Embryonic facial prominence (tissue), 1 donor: ENCODE results near the gene NT5C.
"Not testable (repeated sequence)": the region's sequence is repeated elsewhere in the genome, so short reads cannot be mapped to it uniquely, and the experiment has no call there.

Experiments
- DNase-seq: peaks from one replicate; pipeline ENCODE4 v3.0.0-alpha.2; 2016; ENCODE audit errors: extremely low spot score

Gene NT5C

GRCh38 chr17:75131278-75132017, at the start of gene NT5C:
NT5C (minus strand) TSS chr17:75131742; CDS start chr17:75131707, 35 bp downstream.
- peak; percentile 40 for DNase-seq

DNA sequence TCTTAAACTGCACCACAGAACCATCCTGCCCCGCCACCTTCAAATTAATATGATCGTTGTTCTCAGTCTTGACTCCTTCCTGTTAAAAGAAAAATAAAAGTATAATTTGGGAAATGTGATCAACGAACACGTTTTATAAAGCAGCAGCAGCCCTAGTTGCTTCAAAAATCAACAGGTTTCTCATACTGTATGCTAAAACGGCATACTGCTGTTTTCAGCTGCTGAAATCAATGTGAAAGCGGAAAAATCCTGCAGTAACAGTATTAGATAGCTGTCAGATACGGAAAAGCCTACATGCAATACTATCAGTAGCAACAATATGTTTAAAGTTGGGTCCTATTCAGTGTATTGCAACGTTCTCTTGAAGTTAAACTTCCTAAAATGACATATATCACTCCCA, 49.6 kb upstream of the NT5C start:
- DNase-seq: no peak

GRCh38 chr17:75178453-75178852, 46.9 kb upstream of the NT5C start:
- no peak for DNase-seq

DNA sequence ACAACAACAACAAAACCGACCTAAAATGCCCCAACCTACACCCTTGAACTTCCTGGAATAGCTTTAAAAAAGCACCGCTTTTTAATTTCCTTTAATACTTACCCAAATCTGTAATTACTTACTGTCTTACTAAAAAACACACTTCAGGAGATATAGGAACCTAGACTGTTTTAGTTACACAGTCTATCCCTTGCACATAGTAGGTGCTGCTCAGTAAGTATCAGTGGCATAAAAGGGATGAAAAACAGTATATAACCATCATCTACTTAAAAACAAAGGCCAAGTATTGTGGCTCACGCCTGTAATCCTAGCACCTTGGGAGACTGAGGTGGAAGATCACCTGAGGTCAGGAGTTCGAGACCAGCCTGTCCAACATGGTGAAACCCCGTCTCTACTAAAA, 45.1 kb upstream of the NT5C start:
- DNase-seq: no peak

GRCh38 chr17:75174996-75175395, 43.5 kb upstream of the NT5C start:
- DNase-seq: no peak

GRCh38 chr17:75173526-75173925, 42.0 kb upstream of the NT5C start:
- DNase-seq: no peak

DNA sequence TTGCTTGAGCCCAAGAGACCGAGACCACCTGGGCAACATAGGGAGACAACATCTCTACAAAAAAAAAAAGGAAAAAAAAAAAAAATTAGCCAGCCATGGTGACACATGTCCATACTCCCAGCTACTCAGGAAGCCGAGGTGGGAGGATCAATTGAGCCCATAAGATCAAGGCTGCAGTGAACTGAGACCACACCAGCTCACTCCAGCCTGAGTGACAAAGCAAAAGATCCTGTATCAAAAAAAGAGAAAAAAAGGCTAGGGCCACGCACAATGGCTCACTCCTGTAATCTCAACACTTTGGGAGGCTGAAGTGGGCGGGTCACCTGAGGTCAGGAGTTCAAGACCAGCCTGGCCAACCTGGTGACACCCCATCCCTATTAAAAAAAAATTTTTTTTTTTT, 37.5 kb upstream of the NT5C start:
- no peak for DNase-seq

GRCh38 chr17:75164606-75165005, 33.1 kb upstream of the NT5C start:
- not testable (repeated sequence) for DNase-seq

- DNase-seq: no peak
Observed at GRCh38 chr17:75163074-75163473, 31.5 kb upstream of the NT5C start.

DNA sequence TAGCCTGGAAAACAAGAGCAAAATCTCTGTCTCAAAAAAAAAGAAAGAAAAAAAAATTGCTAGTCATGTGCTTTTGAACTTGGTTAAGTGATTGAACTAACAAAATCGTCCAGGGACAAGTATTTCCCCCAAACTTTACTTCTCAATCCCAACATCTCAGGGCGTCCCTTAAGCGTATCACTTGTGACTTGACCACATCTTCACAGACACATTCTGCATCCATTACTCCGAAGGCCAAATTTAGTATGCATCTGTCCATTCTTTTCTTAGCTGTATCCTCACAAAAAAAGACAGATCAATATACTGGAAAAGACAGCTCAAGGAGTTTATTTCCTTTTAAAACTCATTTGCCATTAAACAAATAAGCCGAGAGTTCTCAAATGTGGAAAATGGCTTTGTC, 28.7 kb upstream of the NT5C start:
- DNase-seq: no peak

- DNase-seq: no peak
Observed at GRCh38 chr17:75159196-75160031, 27.9 kb upstream of the NT5C start.

- DNase-seq: not testable (repeated sequence)
Observed at GRCh38 chr17:75158480-75158879, 26.9 kb upstream of the NT5C start.

DNA sequence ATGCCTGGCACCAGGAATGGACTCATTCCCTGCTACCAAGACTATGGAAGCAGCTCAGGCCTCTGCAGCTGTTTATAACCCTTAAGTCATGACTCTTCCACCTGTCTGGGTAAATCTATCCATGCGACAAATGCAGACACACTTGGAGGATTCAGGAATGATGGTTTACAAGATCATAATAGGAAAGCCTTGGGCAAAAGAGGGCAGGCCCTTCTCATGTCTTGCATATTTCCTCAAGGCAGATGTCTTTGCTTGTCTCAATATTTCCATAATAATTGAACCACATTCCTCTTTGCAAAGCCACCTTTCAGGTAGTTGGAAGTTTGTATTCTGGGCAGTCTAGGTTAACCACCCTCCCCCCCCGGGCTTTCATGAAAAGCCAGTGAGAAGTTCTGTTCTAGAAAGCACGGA, 23.7 kb upstream of the NT5C start:
- no peak for DNase-seq

GRCh38 chr17:75154195-75155106, 22.9 kb upstream of the NT5C start, which contains the start of gene JPT1:
JPT1 (minus strand) TSS chr17:75154512; CDS start chr17:75154397, 115 bp downstream.
- peak; percentile 96 for DNase-seq

DNA sequence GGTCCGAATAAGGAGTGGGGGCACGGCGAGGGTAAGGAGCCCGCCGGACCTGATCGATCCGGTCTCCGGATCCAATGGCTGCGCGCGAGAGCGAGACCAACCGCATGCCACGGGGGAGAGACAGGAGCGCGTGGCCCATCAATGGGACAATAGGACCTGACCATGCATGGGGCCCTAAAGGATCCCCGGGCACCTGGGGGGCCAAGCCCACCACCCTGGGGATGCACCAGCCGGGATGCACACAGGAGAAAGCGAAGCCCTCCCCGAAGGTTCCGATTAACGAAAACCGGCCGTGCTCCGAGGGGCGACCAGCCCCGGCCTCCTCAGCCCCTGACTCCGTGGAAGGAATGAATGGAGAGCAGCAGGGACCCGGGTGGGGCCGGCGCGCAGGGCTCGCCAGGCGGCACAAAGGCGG, 22.2 kb upstream of the NT5C start:
- no peak for DNase-seq

GRCh38 chr17:75152922-75153779, 21.6 kb upstream of the NT5C start:
- DNase-seq: no peak

DNA sequence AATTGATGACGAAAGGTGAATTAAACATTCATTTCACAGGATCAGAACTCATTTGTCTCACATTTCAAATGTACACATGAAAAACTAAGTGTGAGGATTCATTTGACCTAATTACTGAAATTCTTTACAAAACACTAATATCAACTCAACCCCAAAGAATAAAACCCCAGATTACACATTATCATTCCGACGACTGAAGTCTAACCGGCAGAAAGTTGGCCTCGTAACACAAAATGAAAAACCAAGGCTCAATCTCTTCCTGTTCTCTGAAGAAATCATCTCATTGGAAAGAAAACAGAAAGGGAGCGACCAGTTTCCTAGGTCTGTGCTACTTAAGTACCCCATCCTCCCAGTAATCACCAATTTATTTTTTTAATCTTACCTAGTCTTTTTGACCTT, 21.0 kb upstream of the NT5C start:
- DNase-seq: no peak

DNA sequence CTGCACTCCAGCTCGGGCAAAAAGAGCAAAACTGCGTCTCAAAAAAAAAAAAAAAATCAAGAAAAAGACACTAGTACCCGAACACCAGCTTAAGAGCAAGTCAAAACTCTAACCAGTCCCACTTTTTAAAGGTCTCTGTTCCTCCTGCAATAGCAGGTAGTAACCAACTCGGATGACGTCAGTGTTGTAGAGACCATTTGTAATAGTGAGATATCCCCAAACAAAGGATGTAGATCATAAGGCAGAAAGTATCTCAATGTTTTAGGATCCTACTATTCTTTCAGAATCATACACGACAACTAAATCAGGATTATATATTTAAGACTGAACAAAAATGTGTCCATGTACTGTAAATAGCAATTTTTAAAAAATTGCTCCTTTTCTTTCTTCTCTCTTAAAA, 20.4 kb upstream of the NT5C start:
- DNase-seq: peak; percentile 19

DNA sequence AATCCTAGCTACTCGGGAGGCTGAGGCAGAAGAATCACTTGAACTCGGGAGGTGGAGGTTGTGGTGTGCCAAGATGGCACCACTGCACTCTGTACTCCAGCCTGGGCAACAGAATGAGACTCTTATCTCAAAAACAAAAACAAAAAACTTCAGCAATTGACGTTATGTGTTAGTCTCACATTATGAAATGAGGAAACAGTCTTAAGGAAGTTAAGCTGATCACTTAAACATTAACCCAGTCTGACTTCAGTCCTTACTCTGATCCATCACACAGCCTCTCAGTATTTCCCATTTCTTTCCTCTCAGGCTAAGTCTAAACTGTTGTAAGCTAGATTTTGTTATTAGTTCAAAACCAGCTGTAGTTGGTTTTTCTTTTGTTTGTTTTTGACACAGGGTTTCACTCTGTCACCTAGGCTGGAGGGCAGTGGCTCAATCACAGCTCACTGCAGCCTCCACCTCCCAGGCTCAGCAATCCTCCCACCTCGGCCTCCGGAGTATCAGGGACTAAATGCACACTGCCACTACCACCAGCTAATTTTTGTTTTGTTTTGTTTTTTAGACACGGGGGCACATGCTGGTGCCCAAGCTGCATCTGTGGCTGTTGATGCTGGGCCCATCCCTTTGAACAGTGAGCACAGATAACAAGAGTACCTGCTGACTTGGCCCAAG, 16.5 kb upstream of the NT5C start:
- no peak for DNase-seq

- DNase-seq: no peak
Observed at GRCh38 chr17:75146592-75146991, 15.1 kb upstream of the NT5C start.
